Mesodermal cell (in vitro differentiated cells): ENCODE measurements around the gene PDGFRA.

Experiments used
- H3K27ac ChIP-seq: 2 replicates; pipeline ENCODE4 v1.7.0; 2013; ENCODE audit warnings: mild to moderate bottlenecking, low read depth, low read length, moderate library complexity; ENCODE audit not compliant: severe bottlenecking
- H3K36me3 ChIP-seq: 2 replicates; pipeline ENCODE4 v1.7.1; 2013; ENCODE audit warnings: mild to moderate bottlenecking, low read length, moderate library complexity; ENCODE audit not compliant: control insufficient read depth, insufficient read depth
- H3K4me1 ChIP-seq: one replicate; pipeline ENCODE4 v1.7.1; 2013; ENCODE audit warnings: mild to moderate bottlenecking, low read length; ENCODE audit not compliant: insufficient read depth, control insufficient read depth, poor library complexity, severe bottlenecking
- H3K4me3 ChIP-seq: 2 replicates; pipeline ENCODE4 v1.7.0; 2013; ENCODE audit warnings: low read length, control low read depth, mild to moderate bottlenecking; ENCODE audit not compliant: insufficient read depth, poor library complexity, severe bottlenecking; ENCODE audit errors: extremely low read depth
- H3K9me3 ChIP-seq: 2 replicates; pipeline ENCODE4 v1.7.1; 2013; ENCODE audit warnings: mild to moderate bottlenecking, low read length, moderate library complexity; ENCODE audit not compliant: control insufficient read depth
- WGBS, 2 experiments: methylation state at CpG; one replicate each; pipeline ENCODE4 v1.1.5; 2013; ENCODE audit warnings: missing lambda C conversion rate in 2 of 2; ENCODE audit not compliant: insufficient coverage in 2 of 2; 5-methylcytosine and 5-hydroxymethylcytosine counted together

The PDGFRA gene

GRCh38 chr4:54213001-54213400, 16.1 kb upstream of the PDGFRA start:
- WGBS, 2 experiments, result 85 to 94% methylated on average over 2 to 3 of the region's 3 CpGs
- no peak overlapping the region for H3K4me3 ChIP-seq
- H3K9me3 ChIP-seq, result no peaks in the 10 kb centered on the region
- H3K27ac ChIP-seq, result peak overlapping the region; percentile 51
- H3K4me1 ChIP-seq, result peaks cover 17% of the 10 kb centered on the region
- H3K36me3 ChIP-seq, result no peaks in the 10 kb centered on the region

DNA sequence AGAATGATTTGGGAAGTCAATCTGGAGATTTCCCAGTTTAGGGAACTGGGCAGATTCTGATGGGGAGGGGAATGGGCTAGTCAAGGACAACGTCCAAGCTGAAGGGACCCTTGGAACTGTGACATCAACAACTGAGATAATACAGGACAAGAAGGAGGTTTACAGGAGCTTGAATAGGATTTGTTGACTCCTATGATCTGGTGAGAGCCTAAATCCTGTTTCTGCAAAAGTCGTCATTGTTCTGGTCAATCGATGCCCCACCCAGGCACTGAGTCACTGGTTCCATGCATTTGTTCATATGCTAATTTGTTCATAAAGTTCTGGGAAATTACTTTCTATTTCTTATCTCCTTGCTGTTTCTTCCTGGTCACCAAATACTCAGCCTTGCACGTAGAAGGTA, 15.3 kb upstream of the PDGFRA start:
- peaks cover 25% of the 10 kb centered on the region for H3K4me1 ChIP-seq
- H3K27ac ChIP-seq, result no peak overlapping the region
- 58 to 84% methylated on average over 1 to 2 of the region's 4 CpGs for WGBS, 2 experiments
- H3K9me3 ChIP-seq, result no peaks in the 10 kb centered on the region
- no peak overlapping the region for H3K4me3 ChIP-seq
- H3K36me3 ChIP-seq, result no peaks in the 10 kb centered on the region

GRCh38 chr4:54215379-54216077, 13.6 kb upstream of the PDGFRA start:
- H3K36me3 ChIP-seq, result no peaks in the 10 kb centered on the region
- WGBS, 2 experiments, result 85 to 100% methylated on average over 1 to 3 of the region's 4 CpGs
- H3K27ac ChIP-seq, result peak overlapping the region; percentile 37
- peaks cover 25% of the 10 kb centered on the region for H3K4me1 ChIP-seq
- no peak overlapping the region for H3K4me3 ChIP-seq
- no peaks in the 10 kb centered on the region for H3K9me3 ChIP-seq

GRCh38 chr4:54217642-54218495, 11.2 kb upstream of the PDGFRA start:
- no peaks in the 10 kb centered on the region for H3K36me3 ChIP-seq
- no peaks in the 10 kb centered on the region for H3K9me3 ChIP-seq
- H3K4me1 ChIP-seq, result peaks cover 25% of the 10 kb centered on the region
- peak overlapping the region; percentile 9 for H3K4me3 ChIP-seq
- WGBS, 2 experiments, result 4 to 6% methylated on average over 18 to 21 of the region's 23 CpGs
- peak overlapping the region; percentile 65 for H3K27ac ChIP-seq

DNA sequence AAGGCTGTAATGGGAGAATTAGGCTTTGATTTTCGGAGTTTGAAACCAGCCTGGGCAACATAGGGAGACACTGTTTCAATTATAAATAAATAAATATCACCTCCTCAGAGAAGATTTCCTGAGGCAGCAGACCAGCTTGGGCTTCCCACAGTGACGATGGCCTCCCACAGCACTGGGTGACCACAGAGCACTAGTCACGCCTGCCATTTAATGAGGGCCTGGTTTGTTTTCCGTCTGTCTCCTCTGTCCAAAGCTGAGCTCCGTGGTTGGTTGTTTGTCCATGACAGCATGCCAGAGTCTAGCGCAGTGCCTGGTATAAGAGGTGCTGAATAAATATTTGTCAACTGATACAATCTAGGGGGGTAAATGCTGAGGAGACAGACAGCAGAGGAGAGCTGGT, 10.4 kb upstream of the PDGFRA start:
- H3K9me3 ChIP-seq, result no peaks in the 10 kb centered on the region
- WGBS, 2 experiments, result 90 to 100% methylated on average over 2 to 4 of the region's 6 CpGs
- peaks cover 16% of the 10 kb centered on the region for H3K4me1 ChIP-seq
- no peak overlapping the region for H3K27ac ChIP-seq
- H3K36me3 ChIP-seq, result no peaks in the 10 kb centered on the region
- H3K4me3 ChIP-seq, result no peak overlapping the region

DNA sequence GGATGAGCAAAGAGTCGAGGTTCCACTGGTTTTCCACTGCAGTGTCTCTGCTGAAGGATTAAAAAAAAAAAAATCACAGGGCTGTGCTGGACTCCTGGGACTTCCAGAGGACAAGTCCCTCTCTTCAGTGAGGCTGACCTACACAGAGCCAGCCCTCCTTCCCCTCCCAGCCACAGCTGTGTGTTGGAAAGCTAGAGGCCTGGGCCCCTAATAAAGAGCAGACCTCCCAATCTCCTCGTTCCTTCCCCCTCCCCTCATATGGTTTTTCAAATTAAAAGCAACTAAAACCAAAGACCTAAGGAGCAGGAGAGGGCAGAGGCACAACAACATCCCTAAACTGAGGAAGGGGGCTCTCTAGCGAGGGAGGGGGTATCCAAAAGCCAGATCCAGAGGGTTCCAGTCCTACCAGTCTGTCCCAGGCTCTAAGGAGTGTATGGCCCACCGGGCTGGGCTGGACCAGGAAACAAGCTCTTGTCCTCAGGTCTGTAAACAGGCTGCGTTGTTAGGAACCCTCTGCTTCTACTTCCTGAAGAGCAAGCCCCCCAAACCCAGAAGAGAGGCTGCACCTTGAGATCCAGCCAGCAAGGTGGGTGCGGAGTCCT, 4.0 kb upstream of the PDGFRA start:
- Histone ChIP-seq H3K27ac (peak overlapping the region; percentile 68), H3K4me3 (peak overlapping the region; percentile 63)
- 12 to 24% methylated on average over 3 to 5 of the region's 6 CpGs for WGBS, 2 experiments

DNA sequence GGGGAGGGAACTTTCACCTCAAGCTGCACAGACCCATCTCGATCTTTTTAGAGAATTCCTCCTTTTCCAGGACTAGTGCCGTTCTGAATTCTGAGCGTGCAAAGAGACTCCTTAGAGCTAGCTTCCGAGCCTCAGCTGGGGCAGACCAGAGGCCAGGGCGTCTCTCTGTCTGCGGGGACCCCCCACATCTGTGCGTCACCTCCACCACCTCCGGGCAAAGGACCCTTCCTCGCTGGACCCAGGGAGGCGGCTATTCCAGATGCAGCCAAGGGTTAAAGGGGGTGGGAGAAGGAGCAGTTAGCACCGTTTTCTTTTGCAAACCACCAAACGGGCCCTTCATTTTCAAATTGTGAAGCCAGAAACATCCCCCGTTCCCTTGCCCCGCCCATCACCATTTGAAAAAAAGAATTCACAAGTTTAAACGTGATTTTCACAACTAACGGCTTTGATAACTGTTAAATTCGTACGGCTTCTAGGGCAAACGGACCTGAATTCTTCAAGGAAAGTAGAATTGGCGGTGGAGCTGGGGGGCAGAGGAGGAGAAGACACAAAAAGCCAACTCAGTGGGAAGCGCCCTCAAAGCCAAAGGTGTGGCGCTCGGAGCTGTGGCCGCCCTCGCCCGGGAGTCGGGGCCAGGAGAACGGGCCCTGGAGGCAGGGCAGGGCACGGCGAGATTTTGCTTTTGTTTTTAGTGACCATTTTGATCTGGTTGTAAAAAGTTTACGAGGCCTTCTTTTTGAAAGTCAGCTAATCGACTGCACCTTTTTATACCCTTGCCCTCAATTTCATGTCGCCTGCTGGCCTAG, 3.3 kb upstream of the PDGFRA start:
- Histone ChIP-seq H3K4me1 (peaks cover 19% of the 10 kb centered on the region), H3K27ac (peak overlapping the region; percentile 68), H3K36me3 (peaks cover 3% of the 10 kb centered on the region), H3K4me3 (peak overlapping the region; percentile 63), H3K9me3 (no peaks in the 10 kb centered on the region)
- 3 to 8% methylated on average over 10 to 23 of the region's 33 CpGs for WGBS, 2 experiments

More for the DNA sequence above, 4.0 kb upstream of the PDGFRA start:
- H3K9me3 ChIP-seq, result no peaks in the 10 kb centered on the region
- peaks cover 19% of the 10 kb centered on the region for H3K4me1 ChIP-seq
- no peaks in the 10 kb centered on the region for H3K36me3 ChIP-seq

GRCh38 chr4:54226404-54227255, 2.5 kb upstream of the PDGFRA start:
- peaks cover 5% of the 10 kb centered on the region for H3K36me3 ChIP-seq
- peak overlapping the region; percentile 68 for H3K27ac ChIP-seq
- 1% methylated on average over 39 of the region's 47 CpGs for WGBS, 2 experiments
- H3K4me1 ChIP-seq, result peaks cover 19% of the 10 kb centered on the region
- H3K4me3 ChIP-seq, result peak overlapping the region; percentile 63
- H3K9me3 ChIP-seq, result no peaks in the 10 kb centered on the region

GRCh38 chr4:54227256-54228055, 1.6 kb upstream of the PDGFRA start:
- H3K4me3 ChIP-seq, result peak overlapping the region; percentile 63
- 0 to 1% methylated on average over 31 to 33 of the region's 36 CpGs for WGBS, 2 experiments
- peak overlapping the region; percentile 68 for H3K27ac ChIP-seq

More at GRCh38 chr4:54227256-54228055, 1.6 kb upstream of the PDGFRA start:
- Histone ChIP-seq H3K9me3 (no peaks in the 10 kb centered on the region), H3K36me3 (peaks cover 5% of the 10 kb centered on the region), H3K4me1 (peaks cover 19% of the 10 kb centered on the region)
